WTC11 (cell line): ENCODE measurements around the gene NOL9.

Experiments used
- KAT7 ChIP-seq: sonication (generic); formaldehyde crosslinking; IDR thresholded peaks from 2 replicates; pipeline ENCODE4 v1.8.1; 2023; ENCODE audit warnings: missing genetic modification reagents, mild to moderate bottlenecking, borderline replicate concordance
- NR3C1 ChIP-seq: sonication (generic); formaldehyde crosslinking; conservative IDR thresholded peaks from 2 replicates; pipeline ENCODE4 v1.8.1; 2023; ENCODE audit warnings: low read depth, mild to moderate bottlenecking, missing genetic modification reagents
- TCF7 ChIP-seq: sonication (generic); formaldehyde crosslinking; IDR thresholded peaks from 2 replicates; pipeline ENCODE4 v1.8.0; 2022; ENCODE audit warnings: mild to moderate bottlenecking, low read depth, missing genetic modification reagents, moderate library complexity
- ZNF121 ChIP-seq: sonication (generic); formaldehyde crosslinking; IDR thresholded peaks from 2 replicates; pipeline ENCODE4 v1.8.0; 2023; ENCODE audit warnings: missing genetic modification reagents

DNA sequence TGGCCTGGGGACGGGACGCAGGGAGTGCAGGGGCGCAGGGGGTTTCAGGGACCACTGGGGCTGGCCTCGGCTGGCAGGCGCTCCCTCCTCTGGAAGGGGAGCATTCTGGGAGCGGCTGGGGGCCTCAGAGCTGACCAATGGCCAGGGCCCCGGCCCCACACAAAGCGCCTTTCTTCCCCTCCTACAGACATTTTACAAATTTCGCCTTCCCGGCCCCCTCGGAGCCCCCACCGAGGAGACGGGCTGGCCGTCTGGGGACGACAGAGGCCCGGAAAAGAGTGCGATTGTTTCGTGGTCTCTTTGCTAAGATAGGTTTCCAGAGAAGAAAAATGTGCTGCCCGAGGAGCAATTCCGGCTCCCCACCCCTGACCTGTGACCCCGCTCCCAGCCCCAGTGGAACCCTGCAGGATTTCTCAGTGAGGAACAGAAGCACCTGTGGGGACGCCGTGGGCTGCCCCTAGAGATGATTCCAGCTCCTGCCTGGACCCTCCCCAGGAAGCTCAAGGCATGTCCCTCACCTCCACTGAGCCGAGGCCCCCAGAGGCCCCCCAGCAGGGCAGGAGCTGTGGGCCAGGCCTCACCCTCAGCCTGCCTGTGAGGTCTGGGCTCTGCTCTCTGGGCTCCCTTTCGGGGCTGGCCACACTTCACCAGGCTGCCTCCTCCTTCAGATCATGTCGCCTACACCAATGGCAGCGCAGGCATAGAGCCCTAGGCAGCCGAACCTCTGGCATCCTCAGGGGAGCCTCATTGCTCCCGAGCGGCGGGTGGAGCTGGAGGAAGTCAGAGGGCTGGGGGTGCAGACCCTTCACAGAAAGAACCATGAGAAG lies 47.9 kb downstream of the NOL9 start:
- TF ChIP-seq ZNF121 (CRISPR knock-in tag) (no peak), KAT7 (no peak), NR3C1 (CRISPR knock-in tag) (no peak), TCF7 (CRISPR knock-in tag) (no peak)
